Gastroesophageal sphincter (tissue), 3 donors: ENCODE results near the gene PSG3.

ENCODE experiments used
- CTCF ChIP-seq, 4 experiments: fragments of 200-600 bp in 2 of 4; fragments of 450-650 bp in 2 of 4; sonication (generic) in 1 of 4; IDR thresholded peaks; one replicate each; pipeline ENCODE4 v1.5.1; 2017 to 2019; ENCODE audit warnings: antibody characterized with exemption in 4 of 4, mild to moderate bottlenecking in 2 of 4, moderate library complexity in 2 of 4
- EP300 ChIP-seq: sonication (generic); formaldehyde crosslinking; IDR thresholded peaks from one replicate; pipeline ENCODE4 v1.6.1; 2017; ENCODE audit warnings: antibody characterized with exemption, mild to moderate bottlenecking
- POLR2AphosphoS5 ChIP-seq: sonication (generic); formaldehyde crosslinking; IDR thresholded peaks from one replicate; pipeline ENCODE4 v1.6.1; 2017; ENCODE audit warnings: antibody characterized with exemption

GRCh38 chr19:42695811-42696503, 44.3 kb downstream of the PSG3 start:
- TF ChIP-seq POLR2AphosphoS5, result no peak
- TF ChIP-seq EP300, result no peak
- TF ChIP-seq CTCF (IDR thresholded peaks at IDR 0.05), result no peak
